GM18519 (cell line): ENCODE data around the gene DPYSL5.

Source experiments
- ATAC-seq: cut with Tn5 transposase; IDR thresholded peaks from one replicate; pipeline ENCODE4 v1.9.1; 2021; ENCODE audit warnings: mild to moderate bottlenecking, moderate library complexity; ENCODE audit not compliant: unreplicated experiment, low FRiP score

Gene DPYSL5

DNA sequence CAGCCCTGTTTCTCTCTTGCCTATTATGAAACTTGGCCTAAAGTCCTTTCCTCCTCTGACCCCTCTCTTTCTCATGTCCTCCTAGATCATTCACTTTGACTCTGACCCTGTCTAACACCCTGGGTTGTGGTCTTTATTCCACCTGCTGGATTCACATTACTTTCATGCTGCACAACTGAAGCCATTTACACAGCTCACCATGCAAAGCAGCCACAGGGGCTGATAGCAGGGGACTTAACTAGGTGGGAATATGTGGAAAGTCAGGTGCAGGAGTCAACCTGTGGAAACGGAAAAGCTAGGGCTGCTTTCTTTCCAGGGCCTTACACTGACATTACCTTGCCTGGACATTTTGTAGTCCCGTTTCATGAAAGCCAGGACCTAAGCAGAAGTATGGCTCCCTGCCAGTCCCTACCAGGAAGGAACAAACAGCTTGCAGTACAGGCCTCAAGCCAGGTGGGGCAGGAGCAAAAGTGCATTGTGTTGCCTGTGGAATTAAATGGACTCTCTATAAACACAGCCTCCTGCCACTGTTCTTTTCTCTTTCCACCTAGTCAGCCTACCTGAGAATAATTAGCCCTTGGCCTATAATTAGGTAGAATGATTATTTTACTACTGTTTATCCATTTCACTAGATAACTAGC lies 134.3 kb downstream of the DPYSL5 start:
- ATAC-seq, result no peak

DNA sequence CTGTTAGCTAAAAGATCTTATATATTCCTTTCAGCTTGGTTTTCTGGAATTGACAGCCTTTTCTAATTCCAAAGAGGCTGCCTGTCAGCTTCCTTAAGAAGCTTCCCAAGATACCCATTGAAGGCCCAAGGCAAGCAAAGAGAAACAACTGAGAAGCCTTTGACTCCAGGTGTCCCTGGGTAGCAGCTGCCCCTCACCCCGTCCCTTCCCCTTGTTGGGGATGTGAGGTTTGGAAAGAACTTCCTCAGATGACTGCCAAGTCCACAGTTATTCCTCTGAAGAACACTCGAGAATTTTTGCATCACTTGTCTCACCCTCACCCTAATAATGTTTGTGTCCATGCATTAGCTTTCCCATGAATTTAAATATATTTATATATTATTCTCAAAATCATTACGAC lies 135.8 kb downstream of the DPYSL5 start:
- ATAC-seq, result no peak

DNA sequence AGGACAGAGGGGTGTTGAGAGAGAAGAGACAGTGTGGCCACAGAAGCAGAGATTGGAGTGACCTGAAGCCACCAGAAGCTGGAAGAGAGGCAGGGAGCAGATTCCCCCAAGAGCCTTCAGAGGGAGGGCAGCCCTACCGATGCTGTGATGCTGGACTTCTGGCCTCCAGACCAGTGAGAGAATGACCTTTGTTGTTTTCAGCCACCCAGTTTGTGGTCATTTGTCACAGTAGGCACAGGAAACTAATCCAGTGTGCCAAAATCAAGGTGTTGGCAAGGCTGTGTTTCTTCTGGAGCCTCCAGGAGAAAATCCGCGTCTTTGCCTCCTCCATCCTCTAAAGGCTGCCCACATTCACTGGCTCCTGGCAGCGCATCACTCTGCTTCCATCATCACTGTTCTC lies 137.9 kb downstream of the DPYSL5 start:
- no peak for ATAC-seq

DNA sequence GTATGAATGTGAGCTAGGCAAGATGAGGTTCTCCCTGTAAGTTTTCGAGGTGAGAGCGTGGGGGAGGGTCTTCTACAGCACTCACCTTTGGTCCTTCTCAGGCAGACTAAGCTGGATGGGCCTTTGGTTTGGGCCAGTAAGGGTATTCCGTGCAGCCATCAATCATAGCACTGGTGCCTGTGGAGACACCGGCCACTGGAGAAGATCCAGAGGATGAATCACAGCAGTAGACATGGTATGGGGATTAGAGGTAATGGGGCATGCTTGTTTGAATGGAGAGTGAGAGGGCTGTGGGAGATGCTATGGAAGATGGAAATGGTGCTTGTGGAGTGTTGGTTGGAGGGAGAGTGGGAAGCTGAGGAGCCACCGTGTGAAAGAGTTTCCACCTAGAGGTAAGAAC lies 138.6 kb downstream of the DPYSL5 start:
- no peak for ATAC-seq

DNA sequence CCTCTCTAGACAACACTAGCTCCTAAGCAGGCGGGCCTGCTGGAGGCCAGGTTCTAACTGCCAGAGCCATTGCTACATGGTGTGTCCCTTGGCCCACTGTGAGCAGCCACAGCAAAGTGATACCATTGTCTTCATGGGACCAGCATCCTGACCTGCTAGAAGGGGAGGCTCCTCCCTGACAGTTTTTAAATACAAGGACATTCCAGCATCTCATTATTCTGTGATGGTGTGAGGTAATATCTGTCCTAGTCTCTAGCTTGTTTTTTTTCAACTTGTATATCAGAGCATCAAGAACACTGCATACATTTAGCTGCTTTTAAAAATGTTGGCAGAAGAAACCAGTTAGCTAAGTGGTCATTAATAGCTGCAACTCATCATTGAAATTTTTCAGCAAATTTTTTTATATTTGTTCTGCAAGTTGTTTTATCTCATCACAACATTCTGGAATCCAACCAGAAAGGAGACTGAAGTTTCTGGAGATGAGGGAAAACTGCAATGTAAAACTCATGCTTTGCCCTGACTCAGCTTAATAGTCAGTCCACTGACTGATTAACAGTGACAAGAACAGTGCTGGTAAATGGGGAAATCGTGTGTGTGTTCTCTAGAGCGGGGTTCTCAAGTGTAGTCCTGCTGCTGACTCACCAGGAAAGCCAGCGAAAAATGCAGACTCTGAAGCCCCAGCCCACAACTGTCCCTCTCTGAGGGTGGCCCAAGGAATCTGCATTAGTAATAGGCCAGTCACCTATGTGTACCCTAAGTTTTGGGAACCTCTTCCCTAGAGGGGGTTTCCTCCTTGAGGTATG lies 140.3 kb downstream of the DPYSL5 start:
- ATAC-seq, result no peak

DNA sequence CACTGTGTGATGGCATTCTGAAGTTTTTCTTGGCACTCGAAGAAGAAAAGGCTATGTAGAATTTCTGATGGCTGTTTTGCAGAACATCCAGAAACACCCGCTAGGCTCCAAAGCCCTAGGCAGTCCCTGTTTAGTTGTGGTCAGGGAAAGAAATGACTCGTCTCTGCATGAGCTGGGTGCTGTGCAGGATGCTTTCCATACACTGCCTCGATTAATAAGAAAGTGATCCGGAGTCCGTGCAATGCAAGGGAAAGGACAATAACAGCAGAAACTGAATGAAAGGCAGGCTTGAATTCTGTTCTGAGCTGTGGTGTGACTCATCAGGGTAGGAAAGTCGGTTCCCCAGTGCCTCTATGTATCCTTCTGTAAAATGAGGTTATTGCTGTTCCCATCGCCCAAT lies 141.2 kb downstream of the DPYSL5 start:
- ATAC-seq, result no peak

DNA sequence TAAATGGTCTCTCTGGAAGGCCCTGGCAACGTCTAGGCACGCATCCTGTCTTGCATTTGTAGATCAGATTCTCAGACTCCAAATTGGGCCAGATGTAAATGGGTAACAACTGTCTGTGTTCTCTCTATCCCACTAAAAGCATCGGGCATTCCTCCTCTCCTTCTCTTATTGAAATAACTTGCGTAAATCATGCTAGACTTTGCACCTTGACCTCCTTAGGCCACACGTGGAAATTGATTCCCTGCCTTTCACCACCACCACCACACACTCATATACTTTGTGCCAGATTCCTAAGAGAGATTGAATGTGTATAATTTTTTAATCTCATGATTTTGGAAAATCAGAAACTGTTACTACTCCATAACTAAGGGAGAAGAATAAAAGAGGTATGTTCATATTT lies 143.8 kb downstream of the DPYSL5 start:
- no peak for ATAC-seq

DNA sequence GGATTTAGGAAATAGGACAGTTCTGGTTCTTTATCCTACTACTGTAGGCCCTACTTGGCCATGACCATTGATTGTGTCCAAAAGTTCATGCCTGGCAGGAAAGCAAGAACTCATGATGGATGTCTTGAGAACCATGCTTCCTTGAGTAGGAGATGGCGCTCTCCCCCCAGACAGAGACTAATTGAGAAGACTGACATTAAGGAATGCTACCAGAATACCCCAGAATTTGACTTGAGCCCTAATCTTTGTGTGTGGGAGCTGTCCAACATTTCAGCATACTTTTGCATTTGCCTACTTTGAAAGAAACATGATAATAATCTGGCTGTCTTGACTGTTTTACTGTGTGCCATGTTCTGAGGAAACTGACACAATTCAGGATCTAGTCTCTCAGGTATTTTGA lies 145.8 kb downstream of the DPYSL5 start:
- ATAC-seq, result no peak

DNA sequence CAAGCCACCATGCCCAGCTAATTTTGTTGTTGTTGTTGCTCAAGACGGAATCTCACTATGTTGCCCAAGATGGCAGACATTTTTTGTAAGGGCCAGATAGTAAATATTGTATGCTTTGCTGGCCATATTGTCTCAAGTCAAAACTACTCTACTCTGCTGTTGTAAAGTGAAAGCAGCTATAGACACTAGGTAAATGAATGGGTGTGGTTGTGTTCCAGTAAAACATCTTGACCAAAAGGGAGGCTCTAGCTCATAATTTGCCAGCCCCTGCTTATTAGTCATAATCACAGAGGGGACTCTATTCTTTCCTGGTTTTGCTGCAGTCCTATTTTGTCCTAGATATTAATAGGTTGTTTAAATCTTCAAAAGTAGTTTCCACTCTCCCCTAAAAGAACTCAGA lies 147.1 kb downstream of the DPYSL5 start:
- ATAC-seq, result no peak

DNA sequence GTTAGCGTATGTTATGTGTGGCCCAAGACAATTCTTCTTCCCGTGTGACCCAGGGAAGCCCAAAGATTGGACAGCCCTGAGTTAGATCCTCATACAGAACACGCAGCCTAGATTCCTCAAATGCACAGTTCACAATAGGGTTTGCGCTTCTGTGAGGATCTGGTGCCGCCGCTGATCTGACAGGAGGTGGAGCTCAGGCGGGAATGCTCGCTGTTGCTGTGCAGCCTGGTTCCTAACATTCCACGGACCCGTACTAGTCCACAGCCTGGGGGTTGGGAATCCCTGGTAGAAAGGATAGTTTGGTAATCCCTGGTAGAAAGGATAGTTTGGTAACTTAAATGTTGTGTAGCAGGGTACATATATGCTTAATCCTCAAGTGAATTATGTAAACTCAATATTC lies 149.5 kb downstream of the DPYSL5 start:
- no peak for ATAC-seq

DNA sequence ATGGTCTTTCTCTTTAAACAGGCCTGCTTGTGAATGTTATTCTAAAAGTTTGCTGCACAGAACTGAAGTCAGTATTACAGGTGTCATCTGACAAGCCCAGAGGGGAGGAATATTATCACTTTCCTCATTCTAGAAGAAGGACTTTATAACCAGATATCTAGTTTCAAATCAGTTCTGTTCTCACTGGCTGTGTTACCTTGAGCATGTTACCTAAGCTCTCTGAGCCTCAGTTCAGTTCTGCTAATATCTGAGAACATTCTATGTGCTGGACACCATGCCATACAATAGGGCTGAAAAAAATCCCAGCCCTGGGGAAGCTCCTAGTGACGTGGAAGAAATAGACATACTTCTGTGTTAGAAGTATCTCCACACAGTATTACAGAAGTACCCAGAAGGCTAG lies 150.4 kb downstream of the DPYSL5 start:
- no peak for ATAC-seq
